NB4 (cell line): ENCODE results near the gene TMEM184C.

Experiments used
- DNase-seq: peaks from one replicate; pipeline ENCODE4 v3.0.0; 2010; ENCODE audit warnings: low read depth
- H3K4me3 ChIP-seq: one replicate; pipeline ENCODE4 v1.5.1; 2011; ENCODE audit warnings: mild to moderate bottlenecking, low read depth, low read length, moderate library complexity
- MYC ChIP-seq: IDR thresholded peaks from 2 replicates; pipeline ENCODE4 v1.6.1; 2011; ENCODE audit warnings: low read depth, low read length
- POLR2A ChIP-seq: IDR thresholded peaks from 2 replicates; pipeline ENCODE4 v1.6.1; 2011; ENCODE audit warnings: mild to moderate bottlenecking; ENCODE audit not compliant: insufficient read length; ENCODE audit errors: extremely low read depth
- TF ChIP-seq, protein P1 (sequence below): IDR thresholded peaks from one replicate; pipeline ENCODE4 v1.5.1; 2012; ENCODE audit warnings: low read depth, low read length
- TF ChIP-seq, protein P2 (sequence below): IDR thresholded peaks from 2 replicates; pipeline ENCODE4 v1.6.1; 2011; ENCODE audit warnings: low read depth, low read length

The TMEM184C gene

DNA sequence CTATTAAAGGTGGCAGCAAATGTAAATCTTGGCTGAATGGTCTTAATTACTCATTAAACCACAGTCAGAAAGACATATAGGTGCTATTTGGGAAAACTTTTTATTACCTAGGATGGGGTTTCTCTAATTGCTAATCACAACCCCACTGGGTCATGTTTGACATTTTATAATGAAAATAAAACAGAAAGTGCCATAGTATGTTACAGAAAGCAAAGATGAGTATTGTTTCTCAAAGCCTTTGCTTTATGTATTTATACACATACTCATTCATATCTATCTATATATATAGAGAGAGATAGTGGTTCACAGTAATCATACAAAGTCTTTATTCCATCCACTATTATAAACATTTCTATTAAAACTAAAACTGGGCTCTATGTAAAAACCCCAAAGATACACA is 18.2 kb downstream of the TMEM184C start:
- H3K4me3 ChIP-seq, result no peak overlapping the region
- no peak for TF ChIP-seq MYC
- TF ChIP-seq, protein P1, sequence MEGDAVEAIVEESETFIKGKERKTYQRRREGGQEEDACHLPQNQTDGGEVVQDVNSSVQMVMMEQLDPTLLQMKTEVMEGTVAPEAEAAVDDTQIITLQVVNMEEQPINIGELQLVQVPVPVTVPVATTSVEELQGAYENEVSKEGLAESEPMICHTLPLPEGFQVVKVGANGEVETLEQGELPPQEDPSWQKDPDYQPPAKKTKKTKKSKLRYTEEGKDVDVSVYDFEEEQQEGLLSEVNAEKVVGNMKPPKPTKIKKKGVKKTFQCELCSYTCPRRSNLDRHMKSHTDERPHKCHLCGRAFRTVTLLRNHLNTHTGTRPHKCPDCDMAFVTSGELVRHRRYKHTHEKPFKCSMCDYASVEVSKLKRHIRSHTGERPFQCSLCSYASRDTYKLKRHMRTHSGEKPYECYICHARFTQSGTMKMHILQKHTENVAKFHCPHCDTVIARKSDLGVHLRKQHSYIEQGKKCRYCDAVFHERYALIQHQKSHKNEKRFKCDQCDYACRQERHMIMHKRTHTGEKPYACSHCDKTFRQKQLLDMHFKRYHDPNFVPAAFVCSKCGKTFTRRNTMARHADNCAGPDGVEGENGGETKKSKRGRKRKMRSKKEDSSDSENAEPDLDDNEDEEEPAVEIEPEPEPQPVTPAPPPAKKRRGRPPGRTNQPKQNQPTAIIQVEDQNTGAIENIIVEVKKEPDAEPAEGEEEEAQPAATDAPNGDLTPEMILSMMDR, result no peak
- no peak for DNase-seq

DNA sequence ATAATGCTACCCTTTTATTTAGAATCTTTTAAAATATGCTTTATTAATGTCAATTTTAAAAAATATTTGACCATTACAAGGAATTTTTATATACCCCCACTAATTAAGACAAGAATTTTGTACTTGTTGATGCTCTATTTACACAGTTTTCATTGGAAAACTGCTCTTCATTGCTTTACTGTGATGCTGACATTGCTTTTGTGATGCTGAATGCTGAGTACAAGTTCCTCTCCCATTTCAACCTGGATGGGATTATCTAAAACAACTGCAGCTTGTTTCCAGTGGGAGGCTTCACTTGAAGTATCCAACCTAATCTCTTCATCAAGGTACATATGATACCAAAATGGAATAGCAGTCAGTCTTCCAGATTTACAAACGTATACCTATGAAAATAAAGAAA is 21.2 kb downstream of the TMEM184C start:
- no peak overlapping the region for H3K4me3 ChIP-seq
- TF ChIP-seq, protein P1, result no peak
- DNase-seq, result no peak

DNA sequence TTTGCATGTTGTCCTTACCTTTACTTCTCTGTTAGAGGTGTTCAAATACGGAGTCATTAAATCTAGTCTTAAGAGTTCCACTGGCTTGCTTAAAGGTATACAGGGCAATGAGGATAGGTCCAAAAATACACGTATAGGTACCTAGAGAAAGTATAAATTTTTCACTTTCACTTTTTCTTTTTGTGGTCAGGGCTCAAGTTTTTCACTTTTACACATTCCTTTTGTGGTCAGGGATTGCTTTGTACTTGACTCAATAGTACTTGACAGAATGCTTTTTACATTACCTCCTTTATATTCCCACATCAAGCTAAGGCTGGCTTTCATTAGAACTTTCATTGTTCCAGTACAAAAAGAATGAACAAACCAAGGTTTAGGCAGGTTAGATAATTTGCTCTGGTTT is 21.7 kb downstream of the TMEM184C start:
- no peak for DNase-seq
- TF ChIP-seq, protein P1, result no peak
- TF ChIP-seq POLR2A (no peak), MYC (no peak)
- TF ChIP-seq, protein P2, sequence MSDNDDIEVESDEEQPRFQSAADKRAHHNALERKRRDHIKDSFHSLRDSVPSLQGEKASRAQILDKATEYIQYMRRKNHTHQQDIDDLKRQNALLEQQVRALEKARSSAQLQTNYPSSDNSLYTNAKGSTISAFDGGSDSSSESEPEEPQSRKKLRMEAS, result no peak

DNA sequence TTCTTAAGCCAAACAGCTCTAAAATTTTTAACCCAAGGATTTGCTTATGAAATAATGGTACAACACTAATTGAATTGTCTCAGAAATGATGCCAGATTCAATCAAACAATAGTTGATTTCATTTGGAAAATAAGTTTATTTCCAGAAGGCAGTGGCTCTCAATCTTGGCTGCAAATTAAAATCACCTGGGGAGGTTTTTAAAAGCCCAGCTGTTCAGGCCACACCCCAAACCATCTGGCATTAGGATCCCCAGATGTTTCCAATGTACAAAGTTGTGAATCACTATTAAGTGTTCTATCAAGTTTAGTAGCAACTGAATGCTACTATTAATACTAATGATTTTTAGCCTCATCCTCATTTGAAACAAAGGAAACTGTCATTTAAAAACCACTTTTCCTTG is 22.2 kb downstream of the TMEM184C start:
- H3K4me3 ChIP-seq, result no peak overlapping the region
- DNase-seq, result no peak
- TF ChIP-seq, protein P2, result no peak
- TF ChIP-seq, protein P1, result no peak
- TF ChIP-seq MYC (no peak), POLR2A (no peak)

More for the DNA sequence above, 21.7 kb downstream of the TMEM184C start:
- no peak overlapping the region for H3K4me3 ChIP-seq

DNA sequence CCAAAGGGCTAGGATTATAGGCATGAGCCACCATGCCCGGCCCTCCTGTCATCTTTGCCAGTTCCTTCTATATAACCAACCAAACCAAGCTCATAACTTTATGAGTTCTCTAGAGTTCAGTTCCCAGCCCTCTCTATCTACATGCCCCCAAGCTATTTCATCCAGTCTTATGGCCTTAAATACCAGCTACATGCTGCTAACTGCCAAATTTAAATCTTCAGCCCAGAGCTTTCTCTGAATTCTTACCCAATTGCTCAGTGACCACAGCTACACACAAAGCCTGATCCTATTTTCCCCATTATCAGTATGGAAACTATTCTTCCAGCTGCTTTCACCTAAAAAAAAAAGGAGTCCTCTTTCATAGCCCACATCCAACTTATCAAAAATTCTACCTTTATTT is 23.1 kb downstream of the TMEM184C start:
- no peak for TF ChIP-seq MYC
- TF ChIP-seq, protein P1, result no peak
- TF ChIP-seq, protein P2, result no peak
- TF ChIP-seq POLR2A, result no peak
- no peak for DNase-seq

DNA sequence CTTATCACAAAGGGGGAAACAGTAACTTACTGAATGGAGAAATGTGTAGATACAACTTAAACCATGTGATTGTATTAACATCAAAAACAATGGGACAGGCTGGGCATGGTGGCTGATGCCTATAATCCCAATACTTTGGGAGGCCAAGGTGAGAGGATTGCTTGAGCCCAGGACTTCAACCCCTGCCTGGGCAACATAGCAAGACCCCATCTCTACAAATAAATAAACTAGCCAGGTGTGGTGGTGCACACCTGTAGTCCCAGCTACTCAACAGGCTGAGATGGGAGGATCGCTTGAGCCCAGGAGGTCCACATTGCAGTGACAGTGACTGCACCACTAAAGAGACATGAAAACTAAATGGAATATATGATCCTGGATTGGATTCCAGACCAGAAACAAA is 26.4 kb downstream of the TMEM184C start:
- TF ChIP-seq, protein P1, result no peak
- TF ChIP-seq MYC (no peak), POLR2A (no peak)
- TF ChIP-seq, protein P2, result no peak
- no peak for DNase-seq
- H3K4me3 ChIP-seq, result no peak overlapping the region

More for the DNA sequence above, 23.1 kb downstream of the TMEM184C start:
- no peak overlapping the region for H3K4me3 ChIP-seq
